GM23338 (cell line): ENCODE data around the gene BOK. TPM values are rescaled to one million over a fixed set of nuclear protein-coding genes. Genes with fewer than 3 reads are reported as not detected.

ENCODE experiments used
- ATAC-seq: fragments of 200-7000 bp; cut with Tn5 transposase; 3 replicates; pipeline ENCODE4 v1.9.1; 2020
- DNase-seq: peaks from one replicate; pipeline ENCODE4 v3.0.0-alpha.2; 2015; ENCODE audit warnings: low spot score
- H2AFZ ChIP-seq: fragments of 200-600 bp; sonication (generic); 2 replicates; pipeline ENCODE4 v1.8.0; 2016; ENCODE audit warnings: antibody characterized with exemption, mild to moderate bottlenecking, moderate library complexity
- H3F3A ChIP-seq: fragments of 200-600 bp; sonication (generic); replicated peaks from 2 replicates; pipeline ENCODE4 v1.8.0; 2017; ENCODE audit warnings: antibody characterized with exemption, mixed run types, low read depth
- H3K27ac ChIP-seq: fragments of 200-600 bp; sonication (generic); 2 replicates; pipeline ENCODE4 v1.6.1; 2016; ENCODE audit warnings: low read depth
- H3K27me3 ChIP-seq: fragments of 200-600 bp; sonication (generic); 2 replicates; pipeline ENCODE4 v1.8.0; 2016; ENCODE audit warnings: mild to moderate bottlenecking, mixed run types, moderate library complexity; ENCODE audit not compliant: insufficient read depth
- H3K36me3 ChIP-seq: fragments of 200-600 bp; sonication (generic); 2 replicates; pipeline ENCODE4 v1.8.0; 2016; ENCODE audit warnings: mild to moderate bottlenecking; ENCODE audit not compliant: insufficient read depth
- H3K4me1 ChIP-seq: fragments of 200-600 bp; sonication (generic); 2 replicates; pipeline ENCODE4 v1.8.0; 2016; ENCODE audit warnings: mild to moderate bottlenecking, moderate library complexity; ENCODE audit not compliant: insufficient read depth
- H3K4me2 ChIP-seq: fragments of 200-600 bp; sonication (generic); 2 replicates; pipeline ENCODE4 v1.7.1; 2017; ENCODE audit warnings: mixed run types
- H3K4me3 ChIP-seq: fragments of 200-600 bp; sonication (generic); 2 replicates; pipeline ENCODE4 v1.6.1; 2016; ENCODE audit warnings: mixed run types
- H3K79me2 ChIP-seq: fragments of 200-600 bp; sonication (generic); replicated peaks from 2 replicates; pipeline ENCODE4 v1.8.0; 2017; ENCODE audit warnings: mild to moderate bottlenecking; ENCODE audit not compliant: insufficient read depth
- H3K9me2 ChIP-seq: fragments of 200-600 bp; sonication (generic); 2 replicates; pipeline ENCODE4 v1.8.0; 2017; ENCODE audit not compliant: insufficient read depth
- H4K20me1 ChIP-seq: fragments of 200-600 bp; sonication (generic); replicated peaks from 2 replicates; pipeline ENCODE4 v1.8.0; 2017; ENCODE audit warnings: mild to moderate bottlenecking; ENCODE audit not compliant: insufficient read depth
- H3K27ac Mint-ChIP-seq: 2 replicates; pipeline ENCODE4 v1.8.0; 2020; ENCODE audit warnings: inconsistent platforms, mild to moderate bottlenecking, moderate library complexity, mixed read lengths
- H3K27me3 Mint-ChIP-seq: 3 replicates; pipeline ENCODE4 v1.8.0; 2022; ENCODE audit warnings: low read depth, mild to moderate bottlenecking, moderate library complexity, mixed read lengths, inconsistent platforms; ENCODE audit not compliant: insufficient read depth, poor library complexity
- H3K36me3 Mint-ChIP-seq: 3 replicates; pipeline ENCODE4 v1.8.0; 2021; ENCODE audit warnings: low read depth, mild to moderate bottlenecking, inconsistent platforms, moderate library complexity, mixed read lengths
- H3K4me1 Mint-ChIP-seq: 3 replicates; pipeline ENCODE4 v1.8.0; 2020; ENCODE audit warnings: mild to moderate bottlenecking, inconsistent platforms, mixed read lengths
- H3K4me3 Mint-ChIP-seq: 3 replicates; pipeline ENCODE4 v1.8.0; 2021; ENCODE audit warnings: moderate library complexity, mild to moderate bottlenecking, inconsistent platforms, mixed read lengths
- H3K9me3 Mint-ChIP-seq: 3 replicates; pipeline ENCODE4 v1.8.0; 2020; ENCODE audit warnings: moderate library complexity, mild to moderate bottlenecking, inconsistent platforms, mixed read lengths
- CTCF ChIP-seq, 2 experiments: fragments of 200-600 bp in 1 of 2; sonication (generic) in 1 of 2; conservative IDR thresholded peaks; 2 replicates each; pipeline versions ENCODE4 v1.5.1 to v1.6.1; 2016 to 2017; ENCODE audit warnings: antibody characterized with exemption in 2 of 2, low read depth in 2 of 2, mild to moderate bottlenecking in 2 of 2, moderate library complexity in 1 of 2
- ETS1 ChIP-seq: IDR thresholded peaks from 2 replicates; pipeline ENCODE4 v1.6.1; 2016; ENCODE audit warnings: antibody characterized with exemption
- EZH2 ChIP-seq: fragments of 200-600 bp; sonication (generic); IDR thresholded peaks from one replicate; pipeline ENCODE4 v1.8.0; 2017; ENCODE audit warnings: antibody characterized with exemption, mild to moderate bottlenecking, low read depth; ENCODE audit not compliant: unreplicated experiment
- EZH2phosphoT487 ChIP-seq: fragments of 200-600 bp; sonication (generic); IDR thresholded peaks from one replicate; pipeline ENCODE4 v1.8.1; 2018; ENCODE audit warnings: antibody characterized with exemption; ENCODE audit not compliant: unreplicated experiment
- NANOG ChIP-seq: IDR thresholded peaks from 2 replicates; pipeline ENCODE4 v1.6.1; 2016; ENCODE audit warnings: antibody characterized with exemption, borderline replicate concordance
- STAT1 ChIP-seq: IDR thresholded peaks from one replicate; pipeline ENCODE4 v1.6.1; 2016; ENCODE audit warnings: antibody characterized with exemption; ENCODE audit not compliant: unreplicated experiment
- ZNF114 ChIP-seq: fragments of 250-450 bp; sonication (Bioruptor Pico); IDR thresholded peaks from 2 replicates; pipeline ENCODE4 v1.5.0; 2020; ENCODE audit warnings: mild to moderate bottlenecking, moderate library complexity
- ZNF462 ChIP-seq: fragments of 250-450 bp; sonication (Bioruptor Pico); IDR thresholded peaks from 2 replicates; pipeline ENCODE4 v1.5.0; 2020; ENCODE audit warnings: mild to moderate bottlenecking, moderate library complexity
- polyA plus RNA-seq: library from polyadenylated mRNA; unstranded; fragments of >200 nt; fragmentation: Nextera tagmentation; extraction: Ambion mirVana; gene quantifications from 2 replicates; pipeline ENCODE4 v1.2.1, GENCODE V29; 2016
- total RNA-seq: library from RNA; depleted of rRNA; stranded (reverse); fragments of >200 nt; shearing (Covaris generic); gene quantifications from 2 replicates; pipeline ENCODE4 v1.2.3, GENCODE V29; 2014

BOK gene
- total and polyA plus RNA-seq, 2 experiments from 2014 or later = 13.5 to 36.7 TPM

GRCh38 chr2:241545523-241546473, 12.7 kb upstream of the BOK start:
- Mint-ChIP-seq H3K36me3 (no peaks in the 10 kb centered on the region; the same call in 2 of the 3 replicates), H3K27ac (no peak overlapping the region), H3K4me1 (peaks cover 11% of the 10 kb centered on the region), H3K4me3 (no peak overlapping the region), H3K27me3 (peaks cover 27% of the 10 kb centered on the region), H3K9me3 (no peaks in the 10 kb centered on the region)
- Histone ChIP-seq H3K79me2 (no peaks in the 10 kb centered on the region), H3K4me1 (peaks cover 5% of the 10 kb centered on the region; the same call in 1 of the 2 replicates), H3K4me3 (no peak overlapping the region), H2AFZ (no peak overlapping the region), H4K20me1 (no peaks in the 10 kb centered on the region), H3K4me2 (no peak overlapping the region), H3F3A (no peaks in the 10 kb centered on the region; the same call in 1 of the 2 replicates), H3K27ac (no peak overlapping the region), H3K36me3 (no peaks in the 10 kb centered on the region), H3K9me2 (no peaks in the 10 kb centered on the region), H3K27me3 (peaks cover 34% of the 10 kb centered on the region)
- ATAC-seq (no peak), DNase-seq (no peak)
- TF ChIP-seq EZH2 (no peak), ZNF462 (CRISPR knock-in tag) (no peak), NANOG (no peak), STAT1 (no peak), EZH2phosphoT487 (no peak), ETS1 (no peak), ZNF114 (CRISPR knock-in tag) (no peak), CTCF (conservative IDR thresholded peaks at IDR 0.05; ENCODE audit: low read depth in 2 of 2) (no peak)
